T-helper 17 cell (primary cell): ENCODE data around the gene SRGAP3. TPM values are rescaled to one million over a fixed set of nuclear protein-coding genes. Genes with fewer than 3 reads are reported as not detected.
A peak's percentile ranks its signal among the peaks of the same experiment; 100 is the strongest.

Source experiments
- ATAC-seq: fragments of 150-1000 bp; cut with Tn5 transposase; 2 replicates; pipeline ENCODE4 v1.10.0; 2021; ENCODE audit warnings: mild to moderate bottlenecking, moderate library complexity
- DNase-seq, 3 donors: peaks; one replicate each; pipeline versions ENCODE4 v3.0.0 to v3.0.0-alpha.2; 2020 to 2021
- H3K9me3 ChIP-seq: one replicate; pipeline ENCODE4 v1.7.0; 2013; ENCODE audit warnings: low read length, mild to moderate bottlenecking; ENCODE audit not compliant: control insufficient read depth, poor library complexity, severe bottlenecking
- H3K27ac Mint-ChIP-seq: one replicate; pipeline ENCODE4 v1.8.0; 2022; ENCODE audit warnings: mild to moderate bottlenecking, moderate library complexity, mixed read lengths
- H3K27me3 Mint-ChIP-seq: one replicate; pipeline ENCODE4 v1.8.0; 2022; ENCODE audit warnings: mixed read lengths
- H3K36me3 Mint-ChIP-seq: one replicate; pipeline ENCODE4 v1.8.0; 2022; ENCODE audit warnings: low read depth, mixed read lengths
- H3K4me1 Mint-ChIP-seq: one replicate; pipeline ENCODE4 v1.8.0; 2022; ENCODE audit warnings: mild to moderate bottlenecking, mixed read lengths
- H3K4me3 Mint-ChIP-seq: one replicate; pipeline ENCODE4 v1.8.0; 2022; ENCODE audit warnings: mild to moderate bottlenecking, moderate library complexity, mixed read lengths
- total RNA-seq, 4 donors: library from RNA in 2 of 4; stranded (reverse) in 2 of 4; gene quantifications; one replicate each; pipeline ENCODE4 v1.2.3 and lab custom pipeline; 2022 to 2026

Gene SRGAP3
- total RNA-seq, 2 donors from 2014 or later, result 1.8 to 2.2 TPM

DNA sequence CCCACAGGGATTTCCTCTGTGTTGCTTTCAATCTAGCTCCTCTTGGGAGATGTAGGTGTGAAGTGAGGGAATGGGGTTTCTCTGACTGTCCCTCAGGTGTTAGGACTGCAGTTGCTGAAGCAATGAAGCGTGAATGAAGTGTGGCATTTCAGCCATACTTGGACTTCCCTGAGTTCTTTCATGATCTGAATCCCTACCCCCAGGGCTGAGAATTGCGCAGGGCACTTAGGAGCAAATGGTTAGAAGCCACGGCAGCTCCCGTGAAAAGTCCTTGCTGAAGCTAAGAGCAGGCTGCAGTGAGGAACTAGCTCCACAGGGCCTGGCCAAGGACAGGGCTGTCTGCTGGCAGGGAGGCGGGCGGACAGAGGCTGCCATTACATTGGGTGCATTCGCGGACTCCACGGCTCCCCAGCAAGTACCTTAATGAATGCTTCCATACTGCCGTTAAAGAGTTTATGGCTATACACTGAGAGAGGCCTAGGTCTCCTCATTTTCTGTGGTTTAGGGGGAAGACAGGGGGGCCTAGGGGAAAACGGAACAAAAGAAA, 217.1 kb downstream of the SRGAP3 start:
- no peaks in the 10 kb centered on the region for H3K9me3 ChIP-seq
- H3K4me1 Mint-ChIP-seq, result peaks cover 2% of the 10 kb centered on the region
- H3K4me3 Mint-ChIP-seq, result no peak overlapping the region
- no peaks in the 10 kb centered on the region for H3K36me3 Mint-ChIP-seq
- peaks cover 10% of the 10 kb centered on the region for H3K27me3 Mint-ChIP-seq
- DNase-seq (no peak), ATAC-seq (no peak)
- no peak overlapping the region for H3K27ac Mint-ChIP-seq

DNA sequence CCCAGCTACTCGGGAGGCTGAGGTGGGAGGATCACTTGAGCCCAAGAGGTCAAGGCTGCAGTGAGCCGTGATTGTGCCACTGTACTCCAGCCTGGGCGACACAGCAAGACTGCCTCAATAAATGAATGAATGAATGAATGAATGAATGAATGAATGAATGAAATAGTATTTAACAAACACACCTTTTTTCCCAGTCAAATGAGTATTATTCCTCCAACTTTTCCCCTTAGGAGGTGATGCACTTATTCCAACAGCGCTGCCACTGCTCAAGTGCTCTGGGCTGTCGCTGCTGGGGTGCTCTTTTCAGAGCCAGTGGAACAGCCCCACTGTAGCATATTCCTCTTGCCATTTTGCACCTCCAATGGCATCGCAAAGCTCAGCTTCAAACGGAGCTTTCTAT, 219.4 kb downstream of the SRGAP3 start:
- H3K36me3 Mint-ChIP-seq, result peaks cover 2% of the 10 kb centered on the region
- H3K27me3 Mint-ChIP-seq, result peaks cover 8% of the 10 kb centered on the region
- H3K9me3 ChIP-seq, result no peaks in the 10 kb centered on the region
- no peak overlapping the region for H3K4me3 Mint-ChIP-seq
- ATAC-seq (no peak), DNase-seq (no peak)
- no peaks in the 10 kb centered on the region for H3K4me1 Mint-ChIP-seq
- H3K27ac Mint-ChIP-seq, result no peak overlapping the region

DNA sequence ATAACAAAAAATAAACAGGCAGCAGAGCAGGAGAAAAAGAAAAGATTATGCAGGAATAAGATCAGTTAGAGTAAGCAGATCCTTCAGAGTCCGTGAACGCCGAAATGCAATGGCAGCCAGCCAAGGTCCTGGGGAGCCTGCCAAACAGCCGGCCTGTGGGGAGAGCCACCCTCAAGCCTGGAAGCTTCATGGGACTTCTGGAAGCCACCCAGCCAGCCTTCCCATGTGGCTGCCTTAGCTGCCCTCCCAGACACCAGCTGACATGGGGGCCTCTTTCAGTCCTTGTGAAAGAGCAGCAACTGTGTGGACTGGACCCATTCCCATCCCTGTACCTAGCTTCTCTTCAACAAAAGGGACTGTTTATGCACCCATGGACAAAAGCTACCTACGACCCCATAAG, 221.3 kb downstream of the SRGAP3 start:
- H3K4me3 Mint-ChIP-seq, result no peak overlapping the region
- ATAC-seq, result no peak
- H3K9me3 ChIP-seq, result no peaks in the 10 kb centered on the region
- peaks cover 8% of the 10 kb centered on the region for H3K27me3 Mint-ChIP-seq
- H3K36me3 Mint-ChIP-seq, result peaks cover 2% of the 10 kb centered on the region
- H3K4me1 Mint-ChIP-seq, result no peaks in the 10 kb centered on the region
- H3K27ac Mint-ChIP-seq, result no peak overlapping the region
- DNase-seq, result no peak

DNA sequence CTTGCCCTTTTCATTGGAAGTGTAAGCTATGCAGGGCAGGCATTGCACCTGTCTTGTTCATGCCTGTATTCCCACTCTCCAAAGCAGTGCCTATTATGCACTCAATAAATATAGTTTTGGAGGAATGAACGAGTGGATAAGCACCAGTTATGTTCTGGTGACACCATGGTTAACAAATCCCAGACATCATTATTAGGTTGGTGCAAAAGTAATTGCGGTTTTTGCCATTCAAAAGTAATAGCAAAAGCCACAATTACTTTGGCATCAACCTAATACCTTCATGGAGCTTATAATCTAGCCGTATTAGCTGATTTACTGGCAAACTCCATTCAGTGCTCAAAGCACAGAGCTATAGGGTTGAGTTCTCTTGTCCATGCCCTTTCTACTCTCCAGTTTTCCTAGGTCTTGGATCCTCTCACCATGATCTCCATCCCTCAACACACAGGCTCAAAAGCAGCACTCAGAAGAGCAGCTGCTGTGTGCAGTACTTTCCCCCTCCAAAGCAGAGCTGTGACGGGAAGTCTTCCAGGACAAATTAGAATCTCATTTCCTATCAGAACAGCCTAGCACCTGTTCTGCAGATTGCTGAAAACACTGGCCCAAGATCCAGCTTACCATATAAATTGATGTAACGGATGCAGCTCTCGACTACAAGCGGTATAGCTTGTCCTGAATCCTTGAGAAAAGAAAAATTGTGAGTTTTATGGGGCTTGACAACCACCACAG, 223.0 kb downstream of the SRGAP3 start:
- H3K27ac Mint-ChIP-seq, result no peak overlapping the region
- H3K27me3 Mint-ChIP-seq, result peaks cover 3% of the 10 kb centered on the region
- DNase-seq (no peak), ATAC-seq (no peak)
- peaks cover 2% of the 10 kb centered on the region for H3K36me3 Mint-ChIP-seq
- H3K4me1 Mint-ChIP-seq, result no peaks in the 10 kb centered on the region
- no peak overlapping the region for H3K4me3 Mint-ChIP-seq
- H3K9me3 ChIP-seq, result no peaks in the 10 kb centered on the region

DNA sequence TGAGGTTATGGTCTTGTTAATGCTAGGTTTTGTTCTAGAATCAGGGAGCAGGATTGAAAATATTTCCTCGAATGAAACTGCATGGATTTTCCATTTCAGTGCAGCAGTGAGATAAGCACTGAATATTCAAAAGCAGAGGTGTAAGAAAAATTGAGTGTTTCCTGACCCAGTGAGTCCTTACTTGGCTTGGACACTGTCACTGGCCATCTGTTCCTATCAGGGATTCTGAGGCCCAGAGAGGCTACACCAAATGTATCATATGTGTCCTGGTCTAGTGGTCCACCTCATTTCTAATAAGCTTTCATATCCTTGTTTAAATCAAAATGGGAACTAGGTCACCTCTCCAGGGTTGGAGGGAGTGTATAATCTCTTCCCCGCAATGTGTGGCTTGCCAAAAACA, 225.1 kb downstream of the SRGAP3 start:
- no peaks in the 10 kb centered on the region for H3K4me1 Mint-ChIP-seq
- H3K4me3 Mint-ChIP-seq, result no peak overlapping the region
- H3K27ac Mint-ChIP-seq, result no peak overlapping the region
- peaks cover 2% of the 10 kb centered on the region for H3K36me3 Mint-ChIP-seq
- H3K9me3 ChIP-seq, result no peaks in the 10 kb centered on the region
- DNase-seq, result no peak
- ATAC-seq, result no peak
- H3K27me3 Mint-ChIP-seq, result peaks cover 7% of the 10 kb centered on the region

DNA sequence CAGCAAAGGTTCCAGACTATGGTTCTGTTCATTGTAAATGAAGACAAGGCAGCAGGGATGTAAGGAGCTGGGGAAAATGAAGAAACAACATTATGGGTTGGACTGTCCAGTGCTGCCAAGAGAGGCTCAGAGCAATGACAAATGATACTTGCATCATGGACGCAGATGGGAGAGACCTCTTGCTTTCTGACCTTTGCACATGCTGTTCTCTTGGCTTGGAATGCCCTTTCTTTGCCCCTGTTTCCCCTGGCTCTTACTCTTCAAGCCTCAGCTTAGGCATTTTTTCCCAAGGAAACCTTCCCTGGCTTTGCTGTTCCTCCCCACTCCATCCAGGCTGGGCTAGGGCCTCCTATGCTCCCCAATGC, 226.2 kb downstream of the SRGAP3 start:
- DNase-seq, result no peak
- no peak for ATAC-seq
- Mint-ChIP-seq H3K4me1 (peaks cover 1% of the 10 kb centered on the region), H3K27ac (peak overlapping the region; percentile 37), H3K36me3 (peaks cover 2% of the 10 kb centered on the region), H3K27me3 (peaks cover 7% of the 10 kb centered on the region), H3K4me3 (no peak overlapping the region)
- H3K9me3 ChIP-seq, result no peaks in the 10 kb centered on the region

DNA sequence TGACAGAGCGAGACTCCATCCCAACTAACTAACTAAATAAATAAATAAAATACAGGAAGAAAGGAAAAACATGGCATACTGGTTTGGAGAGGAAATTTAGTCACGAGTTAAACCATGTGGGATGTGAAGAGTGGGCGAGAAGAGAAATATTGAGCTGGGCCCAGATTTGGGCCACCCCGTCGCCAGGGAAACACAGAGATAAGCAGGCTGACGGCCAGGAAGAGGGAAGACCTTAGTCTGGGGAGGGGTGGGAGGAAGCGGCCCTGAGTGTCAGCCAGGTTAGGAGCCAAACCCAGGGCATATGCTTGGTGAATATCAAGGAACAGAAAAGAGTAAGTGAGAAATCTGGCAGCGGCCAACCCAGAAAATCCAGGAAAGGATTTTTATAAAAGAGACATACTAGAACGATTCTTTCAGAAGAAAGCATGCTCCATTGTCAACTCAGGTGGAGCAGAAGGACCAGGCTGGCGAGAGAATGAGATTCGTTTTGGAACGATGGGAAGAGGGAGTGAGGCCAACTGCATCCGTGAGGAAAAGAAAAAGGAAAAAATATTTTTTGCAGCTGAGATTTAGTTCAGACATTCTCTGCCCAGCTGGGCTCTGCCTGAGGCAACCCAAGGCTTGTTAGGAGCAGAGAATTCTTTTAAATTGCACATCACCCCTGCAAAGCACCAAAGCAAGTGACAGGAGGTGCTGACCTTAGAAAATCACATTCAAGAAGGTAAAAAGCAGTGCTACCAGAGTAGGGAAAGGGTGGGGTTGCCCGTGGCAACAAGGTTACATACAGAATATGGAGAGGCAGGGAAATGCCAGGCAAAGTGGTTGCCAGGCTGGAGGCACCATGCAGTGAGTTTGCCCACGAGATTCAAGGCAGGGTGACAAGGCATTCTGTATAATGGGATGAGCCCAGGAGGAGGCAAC, 226.9 kb downstream of the SRGAP3 start:
- DNase-seq (no peak), ATAC-seq (no peak)
- Mint-ChIP-seq H3K4me1 (peaks cover 2% of the 10 kb centered on the region), H3K27me3 (peaks cover 7% of the 10 kb centered on the region), H3K4me3 (no peak overlapping the region), H3K27ac (no peak overlapping the region), H3K36me3 (peaks cover 2% of the 10 kb centered on the region)
- no peaks in the 10 kb centered on the region for H3K9me3 ChIP-seq

DNA sequence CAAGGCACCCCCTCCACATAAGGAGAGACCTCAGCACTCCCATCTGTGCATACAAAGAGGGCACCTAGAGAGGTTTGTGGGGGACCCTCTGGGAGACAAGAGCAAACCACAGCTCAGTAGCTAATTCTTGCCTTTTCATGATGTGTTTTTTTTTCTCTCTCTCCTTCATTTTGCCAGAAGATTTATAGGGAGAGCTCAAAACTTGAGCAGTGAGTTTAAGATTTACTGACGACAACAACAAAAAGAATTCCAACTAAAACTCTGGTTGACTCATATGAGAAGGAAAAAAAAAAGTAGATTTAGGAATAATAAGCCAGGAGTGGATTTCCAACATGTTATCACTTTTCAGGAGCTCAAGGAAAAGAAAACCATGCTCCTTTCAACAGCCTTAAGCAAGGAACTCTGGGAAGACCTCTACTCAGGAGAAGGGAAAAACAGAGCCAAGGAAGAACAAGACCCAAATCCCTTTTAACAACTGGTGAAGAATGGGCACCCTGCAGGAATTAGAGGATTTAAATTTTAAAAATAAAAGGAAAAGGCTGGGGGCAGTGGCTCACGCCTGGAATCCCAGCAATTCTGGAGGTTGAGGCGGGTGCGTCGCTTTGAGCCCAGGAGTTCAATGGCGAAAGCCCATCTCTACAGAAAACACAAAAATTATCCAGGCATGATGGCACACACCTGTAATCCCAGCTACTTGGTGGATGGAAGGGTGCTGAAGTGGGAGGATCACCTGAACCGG, 228.0 kb downstream of the SRGAP3 start:
- no peak for ATAC-seq
- peaks cover 7% of the 10 kb centered on the region for H3K27me3 Mint-ChIP-seq

DNA sequence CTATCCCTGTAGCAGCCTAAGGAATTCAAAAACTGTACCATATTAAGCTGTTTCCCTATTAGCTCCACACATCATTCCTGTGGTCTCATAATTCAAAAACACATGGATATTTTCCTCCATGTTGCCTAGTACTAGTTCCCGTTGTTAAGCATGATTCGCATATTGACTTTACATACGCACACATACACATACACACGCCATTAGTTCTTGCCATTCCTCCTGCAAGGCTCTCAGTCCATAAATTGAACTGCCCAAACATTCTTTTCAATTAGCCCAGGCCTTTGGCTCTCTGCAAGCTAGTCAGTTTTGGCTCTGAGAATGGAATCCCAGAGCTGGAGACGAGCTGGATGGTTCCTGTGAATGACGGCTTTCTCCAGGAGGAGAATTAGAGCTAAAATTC, 229.0 kb downstream of the SRGAP3 start:
- Mint-ChIP-seq H3K27ac (no peak overlapping the region), H3K27me3 (peaks cover 7% of the 10 kb centered on the region), H3K4me1 (peaks cover 2% of the 10 kb centered on the region), H3K4me3 (no peak overlapping the region), H3K36me3 (no peaks in the 10 kb centered on the region)
- no peaks in the 10 kb centered on the region for H3K9me3 ChIP-seq
- DNase-seq (no peak), ATAC-seq (no peak)

More for the DNA sequence above, 228.0 kb downstream of the SRGAP3 start:
- H3K9me3 ChIP-seq, result no peaks in the 10 kb centered on the region
- H3K36me3 Mint-ChIP-seq, result peaks cover 2% of the 10 kb centered on the region
- H3K4me3 Mint-ChIP-seq, result no peak overlapping the region
- DNase-seq, result no peak
- H3K27ac Mint-ChIP-seq, result peak overlapping the region; percentile 76
- peaks cover 2% of the 10 kb centered on the region for H3K4me1 Mint-ChIP-seq

DNA sequence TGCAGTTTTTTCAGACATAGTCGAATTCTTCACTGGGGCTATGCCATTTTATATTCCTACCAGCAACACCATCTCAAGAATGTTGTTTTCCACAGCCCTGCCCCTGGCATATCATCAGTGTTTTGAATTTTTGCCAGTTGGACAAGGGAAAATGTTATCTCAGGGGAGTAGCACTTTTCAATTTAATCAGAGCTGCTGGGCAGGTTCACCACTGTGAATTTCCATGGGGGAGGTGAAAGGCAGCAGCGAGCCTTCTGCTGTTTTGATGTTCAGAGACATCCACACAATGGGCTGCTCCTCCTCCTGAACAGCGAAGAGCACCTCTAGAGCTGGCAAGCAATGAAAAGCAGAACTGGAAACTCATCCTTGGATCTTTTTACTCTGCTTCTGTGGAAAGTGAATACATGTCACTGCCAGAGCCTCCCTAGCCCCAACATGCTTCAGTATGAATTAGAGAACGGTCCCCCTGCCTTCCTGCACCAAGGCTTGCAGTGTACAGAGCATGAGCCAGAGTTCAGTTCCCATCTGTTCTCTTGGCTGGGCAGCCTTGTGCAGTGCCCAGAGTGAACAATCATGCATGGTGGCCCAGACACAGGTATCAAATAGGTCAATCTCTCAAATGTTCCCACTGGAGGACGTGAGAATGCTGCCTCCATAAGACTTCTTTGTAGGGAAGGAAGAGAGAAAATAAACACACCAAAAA, 230.0 kb downstream of the SRGAP3 start:
- no peak overlapping the region for H3K4me3 Mint-ChIP-seq
- H3K27ac Mint-ChIP-seq, result no peak overlapping the region
- no peaks in the 10 kb centered on the region for H3K36me3 Mint-ChIP-seq
- H3K4me1 Mint-ChIP-seq, result peaks cover 2% of the 10 kb centered on the region
- ATAC-seq (no peak), DNase-seq (no peak)
- no peaks in the 10 kb centered on the region for H3K9me3 ChIP-seq
- peaks cover 7% of the 10 kb centered on the region for H3K27me3 Mint-ChIP-seq

DNA sequence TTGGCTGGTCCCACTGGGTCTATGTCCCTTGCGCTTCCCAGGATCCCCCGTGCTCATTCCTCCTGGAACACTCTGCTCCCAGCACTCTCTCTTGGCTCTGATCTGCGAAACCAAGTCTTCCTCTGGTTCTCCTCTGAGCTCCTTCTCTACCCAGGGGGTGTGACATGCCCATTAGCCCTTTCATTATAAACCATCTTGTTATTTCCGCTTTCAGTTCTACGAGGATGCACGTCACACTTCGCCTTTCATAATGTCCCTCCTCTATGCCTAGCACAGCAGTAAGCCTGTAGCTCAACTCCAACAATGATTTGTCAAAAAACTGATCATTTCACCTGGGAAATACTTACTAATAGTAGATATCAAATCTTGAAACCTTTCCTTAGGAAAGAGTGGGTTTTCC, 234.2 kb downstream of the SRGAP3 start:
- Mint-ChIP-seq H3K4me3 (no peak overlapping the region), H3K27me3 (no peaks in the 10 kb centered on the region), H3K27ac (no peak overlapping the region), H3K36me3 (no peaks in the 10 kb centered on the region), H3K4me1 (peaks cover 8% of the 10 kb centered on the region)
- H3K9me3 ChIP-seq, result no peaks in the 10 kb centered on the region
- ATAC-seq, result no peak
- DNase-seq, result no peak

DNA sequence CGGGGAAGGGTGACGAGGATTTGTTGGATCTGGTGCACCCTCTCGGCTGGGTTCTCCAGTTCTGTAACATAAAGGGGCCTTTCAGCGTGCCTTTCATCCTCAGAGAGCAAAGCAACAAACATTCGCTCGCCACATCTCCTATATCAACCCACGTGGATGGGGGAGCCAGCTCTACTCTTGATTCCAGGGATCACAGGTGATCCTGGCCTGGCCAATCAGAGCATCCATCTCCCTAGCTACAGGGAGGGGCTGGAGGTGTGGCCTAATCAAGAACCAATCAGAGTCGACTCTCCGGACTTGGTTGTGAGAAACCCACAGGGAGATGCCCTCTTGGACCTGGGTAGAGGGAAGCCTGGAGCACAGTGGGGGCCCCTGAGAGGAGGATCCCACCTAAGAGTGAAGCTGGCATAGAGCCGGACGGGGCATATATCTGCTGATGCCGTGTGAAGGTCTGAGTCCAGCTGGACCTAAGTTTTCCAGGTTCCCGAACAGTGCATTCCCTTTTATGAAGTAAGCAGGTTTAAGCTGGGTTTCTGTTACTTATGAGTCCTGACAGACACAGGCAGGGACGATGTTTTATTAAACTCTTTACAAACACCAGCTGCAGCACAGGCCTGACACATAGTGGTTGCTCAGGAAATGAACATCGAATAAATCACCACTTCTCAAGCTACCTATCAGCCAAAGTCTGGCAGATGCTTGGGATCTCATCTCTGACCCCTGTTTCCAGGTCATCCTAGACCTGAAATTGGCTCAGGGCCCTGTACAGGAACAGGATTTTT, 235.5 kb downstream of the SRGAP3 start:
- Mint-ChIP-seq H3K27me3 (no peaks in the 10 kb centered on the region), H3K36me3 (no peaks in the 10 kb centered on the region), H3K27ac (no peak overlapping the region), H3K4me1 (peaks cover 8% of the 10 kb centered on the region), H3K4me3 (no peak overlapping the region)
- no peaks in the 10 kb centered on the region for H3K9me3 ChIP-seq
- no peak for DNase-seq
- no peak for ATAC-seq
